Measurements from ENCODE around the gene SLFN14.
"Not testable (repeated sequence)": the region's sequence is repeated elsewhere in the genome, so short reads cannot be mapped to it uniquely, and the experiment has no call there.

The SLFN14 gene

DNA sequence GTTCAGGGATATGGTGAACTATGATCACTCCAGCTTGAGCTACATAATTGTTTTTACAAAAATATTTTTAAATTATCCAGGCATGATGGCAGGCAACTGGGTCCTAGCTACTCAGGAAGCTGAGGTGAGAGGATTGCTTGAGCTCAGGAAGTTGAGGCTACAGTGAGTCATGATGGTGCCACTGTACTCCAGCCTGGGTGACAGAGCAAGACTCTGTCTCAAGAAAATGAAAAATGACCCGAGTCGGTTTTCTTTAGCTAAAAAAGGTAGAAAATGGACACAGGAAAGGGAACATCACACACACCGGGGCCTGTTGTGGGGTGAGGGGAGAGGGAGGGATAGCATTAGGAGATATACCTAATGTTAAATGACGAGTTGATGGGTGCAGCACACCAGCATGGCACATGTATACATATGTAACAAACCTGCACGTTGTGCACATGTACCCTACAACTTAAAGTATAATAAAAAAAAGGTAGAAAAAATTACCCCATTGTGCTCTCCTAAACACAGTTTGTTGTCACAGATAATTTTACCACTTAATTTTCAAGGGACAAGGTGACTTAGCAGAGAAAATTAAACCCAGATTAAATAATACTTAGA is 38.9 kb downstream of the SLFN14 start:
- peak; percentile 37 for DNase-seq
- peak; percentile 88 for ATAC-seq

DNA sequence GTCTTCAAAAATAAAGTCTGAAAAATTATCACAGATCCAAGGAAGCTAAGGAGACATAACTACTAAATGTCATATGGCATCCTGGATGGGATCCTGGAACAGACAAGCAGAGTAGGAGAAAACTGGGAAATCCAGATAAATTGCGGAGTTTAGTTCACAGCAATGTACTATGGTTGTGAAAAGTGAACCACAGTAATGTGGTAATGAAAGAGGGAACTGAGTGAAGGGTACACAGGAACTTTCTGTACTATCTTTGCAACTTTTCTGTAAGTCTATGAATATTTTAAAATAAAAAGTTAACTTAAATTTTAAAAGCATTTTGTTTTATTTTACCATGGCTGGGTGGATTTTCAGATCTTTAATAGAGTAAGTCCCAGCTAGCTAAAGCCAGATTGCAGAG is 39.5 kb downstream of the SLFN14 start:
- ATAC-seq (no peak), DNase-seq (no peak)

DNA sequence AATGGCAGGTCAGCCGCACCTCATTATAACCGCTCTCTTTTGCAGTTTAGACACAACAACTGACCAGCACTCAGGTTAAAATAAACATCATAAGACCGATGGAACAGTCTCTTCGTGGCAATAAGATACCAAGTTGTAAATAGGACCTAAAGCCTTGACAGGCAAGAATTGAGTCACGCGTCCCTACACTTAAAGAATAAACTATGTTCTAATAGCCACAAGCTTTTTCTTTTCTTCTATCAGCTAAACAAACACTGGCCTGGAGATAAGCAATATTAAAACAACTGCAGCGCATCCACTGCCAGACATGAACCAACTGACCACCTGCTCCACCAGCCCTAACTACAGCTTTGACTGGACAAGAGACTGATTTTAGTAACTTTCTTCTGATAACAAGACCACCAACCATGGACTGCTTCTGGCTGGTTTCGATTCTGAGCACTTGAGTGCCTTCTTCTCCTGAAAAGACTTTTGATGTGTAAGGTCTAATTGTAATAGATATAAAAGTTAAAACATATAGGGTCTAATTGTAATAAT is 40.6 kb downstream of the SLFN14 start:
- ATAC-seq (no peak), DNase-seq (no peak)

DNA sequence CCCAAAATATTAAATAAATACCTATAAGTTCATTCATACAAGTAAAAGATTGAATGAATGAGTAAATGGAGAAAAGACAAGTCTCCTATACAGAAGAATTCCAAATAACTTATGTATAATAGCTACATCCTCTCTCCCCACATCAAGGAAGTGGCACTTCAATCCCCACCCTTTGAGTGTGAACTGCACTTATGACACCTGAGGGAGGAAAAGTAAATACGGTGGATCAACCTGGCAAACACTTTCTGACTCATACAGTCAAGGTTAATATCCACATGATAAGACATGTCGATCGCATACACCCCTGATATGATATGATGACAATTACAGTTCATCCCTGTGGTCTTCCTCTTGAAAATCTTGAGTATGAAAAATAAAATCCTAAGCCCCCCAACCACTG is 41.2 kb downstream of the SLFN14 start:
- no peak for DNase-seq
- no peak for ATAC-seq

DNA sequence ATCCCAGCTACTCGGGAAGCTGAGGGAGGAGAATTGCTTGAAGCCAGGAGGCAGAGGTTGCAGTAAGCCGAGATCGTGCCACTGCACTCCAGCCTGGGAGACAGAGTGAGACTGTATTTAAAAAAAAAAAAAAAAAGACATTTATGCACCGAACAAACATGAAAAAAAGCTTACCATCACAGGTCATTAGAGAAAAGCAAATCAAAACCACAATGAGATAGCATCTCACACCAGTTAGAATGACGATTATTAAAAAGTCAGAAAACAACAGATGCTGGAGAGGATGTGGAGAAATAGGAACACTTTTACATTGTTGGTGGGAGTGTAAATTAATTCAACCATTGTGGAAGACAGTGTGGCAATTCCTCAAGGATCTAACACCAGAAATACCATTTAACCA is 42.2 kb downstream of the SLFN14 start:
- DNase-seq, ATAC-seq: not testable (repeated sequence)

DNA sequence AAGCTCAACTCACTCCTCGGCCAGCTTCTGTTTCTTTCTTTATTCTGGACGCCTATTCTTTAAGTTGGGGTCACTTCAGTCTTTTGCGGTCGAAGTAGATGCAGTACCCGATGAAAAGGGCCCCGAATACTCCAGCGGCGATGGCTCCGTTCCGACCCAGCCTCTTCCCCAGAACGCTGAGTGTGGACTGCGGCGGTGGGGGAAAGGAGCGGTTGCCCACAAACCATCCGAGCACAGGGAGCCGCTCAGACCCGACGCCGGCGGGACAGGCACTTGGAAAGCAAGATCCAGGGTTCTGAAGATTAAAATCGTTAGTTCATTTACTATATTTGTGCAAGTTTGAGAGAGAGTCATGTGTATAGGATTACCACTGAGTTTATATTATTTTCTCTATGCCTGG is 45.6 kb downstream of the SLFN14 start:
- no peak for ATAC-seq

DNA sequence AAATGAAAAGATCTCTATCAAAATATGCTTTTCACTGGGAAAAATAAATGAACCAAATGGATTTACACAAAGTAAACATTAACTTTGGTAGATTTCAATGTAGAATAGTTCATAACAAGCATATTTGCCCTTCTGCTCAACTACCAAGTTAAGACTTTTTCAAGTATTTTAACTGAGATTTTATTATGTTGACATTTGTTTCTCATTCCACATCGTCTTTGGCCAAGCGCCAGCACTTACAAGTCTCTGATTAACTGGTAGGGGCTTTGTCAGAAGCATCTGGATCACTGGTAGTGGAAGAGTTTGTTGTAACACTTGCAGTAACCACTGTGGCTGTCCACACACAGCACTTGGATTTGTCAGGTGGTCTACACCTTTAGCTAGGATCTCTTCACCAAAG is 46.1 kb downstream of the SLFN14 start:
- DNase-seq (no peak), ATAC-seq (no peak)

More for the DNA sequence above, 45.6 kb downstream of the SLFN14 start:
- DNase-seq: no peak
